Stomach (tissue), 9 donors: Measurements from ENCODE around the gene DEPDC7. TPM values are rescaled to one million over a fixed set of nuclear protein-coding genes. Genes with fewer than 3 reads are reported as not detected.

Experiments used
- DNase-seq, 2 donors: peaks; one replicate each; pipeline versions ENCODE4 v3.0.0 to v3.0.0-alpha.2; 2013 to 2019
- H3K27ac ChIP-seq, 5 donors: fragments of 200-600 bp in 4 of 5; sonication (generic) in 4 of 5; one replicate each; pipeline ENCODE4 v1.5.1; 2013 to 2019; ENCODE audit warnings: mild to moderate bottlenecking in 1 of 5, moderate library complexity in 1 of 5
- H3K27me3 ChIP-seq, 3 donors: fragments of 200-600 bp; sonication (generic); one replicate each; pipeline ENCODE4 v1.5.1; 2017 to 2019; ENCODE audit warnings: mixed run types in 1 of 3
- H3K36me3 ChIP-seq, 4 donors: fragments of 200-600 bp; sonication (generic); 1 replicate in 3 of 4; 2 replicates in 1 of 4; pipeline ENCODE4 v1.5.1; 2016 to 2019
- H3K4me1 ChIP-seq, 4 donors: fragments of 200-600 bp; sonication (generic); one replicate each; pipeline ENCODE4 v1.5.1; 2016 to 2019
- H3K4me3 ChIP-seq, 4 donors: fragments of 200-600 bp; sonication (generic) in 3 of 4; one replicate each; pipeline ENCODE4 v1.5.1; 2016 to 2019; ENCODE audit warnings: mild to moderate bottlenecking in 1 of 4
- H3K9me3 ChIP-seq, 4 donors: fragments of 200-600 bp; sonication (generic); one replicate each; pipeline ENCODE4 v1.5.1; 2016 to 2019
- CTCF ChIP-seq, 7 experiments: fragments of 450-650 bp in 4 of 7; fragments of 200-600 bp in 3 of 7; sonication (generic) in 3 of 7; IDR thresholded peaks; one replicate each; pipeline ENCODE4 v1.5.1; 2016 to 2019; ENCODE audit warnings: antibody characterized with exemption in 7 of 7, control low read depth in 2 of 7, mild to moderate bottlenecking in 1 of 7
- EP300 ChIP-seq: sonication (generic); formaldehyde crosslinking; IDR thresholded peaks from one replicate; pipeline ENCODE4 v1.6.1; 2017; ENCODE audit warnings: antibody characterized with exemption
- POLR2A ChIP-seq, 4 donors: fragments of 450-650 bp; IDR thresholded peaks; one replicate each; pipeline ENCODE4 v1.6.1; 2016; ENCODE audit warnings: antibody characterized with exemption in 4 of 4, control low read depth in 2 of 4, mild to moderate bottlenecking in 1 of 4, moderate library complexity in 1 of 4
- POLR2AphosphoS5 ChIP-seq, 3 donors: sonication (generic); formaldehyde crosslinking; IDR thresholded peaks; one replicate each; pipeline ENCODE4 v1.6.1; 2016; ENCODE audit warnings: antibody characterized with exemption in 3 of 3
- WGBS, 5 donors: extraction: QIAGEN DNeasy Blood & Tissue Kit in 3 of 5; methylation state at CpG; one replicate each; pipeline versions ENCODE4 v1.1.5 to v1.1.7; 2013 to 2018; 5-methylcytosine and 5-hydroxymethylcytosine counted together
- intact Hi-C: fragments of 100-400 bp; cut with DNase I; formaldehyde crosslinking; loops from one replicate; pipeline ENCODE4 v1.15.1; 2023; ENCODE audit warnings: low total_unique reads
- polyA plus RNA-seq, 3 donors: library from polyadenylated mRNA; stranded (reverse); fragments of 200-250 nt; gene quantifications; one replicate each; pipeline ENCODE4 v1.2.3, GENCODE V29; 2013
- small RNA-seq, 4 donors: library from RNA; depleted of rRNA; stranded (forward); fragments of <200 nt; gene quantifications; one replicate each; pipeline ENCODE3, GENCODE V24; 2016
- total RNA-seq, 5 donors: library from RNA; depleted of rRNA; stranded (reverse); fragments of >200 nt; gene quantifications; one replicate each; pipeline versions ENCODE4 v1.1.0 to v1.2.3, GENCODE V29; 2014 to 2016
- donor health status: healthy with polysubstance abuse.
- donor health status: Bipolar disorder and iron deficiency.
- donor health status: healthy.

The DEPDC7 gene
- total and polyA plus RNA-seq, 8 donors: 1.2 to 17.9 (median 2.5) TPM

GRCh38 chr11:33072465-33072864, 56.8 kb downstream of the DEPDC7 start:
- intact Hi-C loops: no loop called here
- DNase-seq: no peak
- 87 to 95% (median 92%) methylated on average over 8 of the region's 8 CpGs for WGBS, 5 donors
- no peak for TF ChIP-seq POLR2A (IDR thresholded peaks at IDR 0.05)
- TF ChIP-seq CTCF (IDR thresholded peaks at IDR 0.05): no peak
- no peak for TF ChIP-seq POLR2AphosphoS5 (IDR thresholded peaks at IDR 0.05)
- TF ChIP-seq EP300: no peak
- no peak overlapping the region for H3K27ac ChIP-seq
- no peaks in the 10 kb centered on the region for H3K4me1 ChIP-seq
- peaks cover 44 to 100% (median 98%) of the 10 kb centered on the region in 4 donors for H3K36me3 ChIP-seq
- no peaks in the 10 kb centered on the region for H3K9me3 ChIP-seq
- H3K27me3 ChIP-seq: no peaks in the 10 kb centered on the region
- no peak overlapping the region for H3K4me3 ChIP-seq

Small RNAs within 50 kb of the gene (small RNA-seq; reads per million reads assigned to genes)
- 0 reads per million in 4 donors for gene RF00019

Other genes with a start within 250 kb of the DEPDC7 start
- under 1 TPM in 1 of 5 donors, not detected in 4; 0.37 TPM for gene CCDC73, start 221.2 kb upstream of the DEPDC7 start, total RNA-seq
- gene CCDC73, start 221.2 kb upstream of the DEPDC7 start, polyA plus RNA-seq: not detected
- gene PRRG4, start 186.0 kb upstream of the DEPDC7 start, total RNA-seq: 1 to 10 TPM in 4 of 5 donors, under 1 TPM in 1; under 0.01 to 8.4 (median 4.9) TPM
- 1 to 10 TPM; 1.9 to 9.0 (median 3.7) TPM for gene PRRG4, start 186.0 kb upstream of the DEPDC7 start, polyA plus RNA-seq
- gene QSER1, start 123.1 kb upstream of the DEPDC7 start, total RNA-seq: 10 to 100 TPM in 4 of 5 donors, 1 to 10 TPM in 1; 8.4 to 51.3 (median 37.8) TPM
- gene QSER1, start 123.1 kb upstream of the DEPDC7 start, polyA plus RNA-seq: 1 to 10 TPM; 2.6 to 3.5 (median 3.5) TPM
- gene TCP11L1, start 23.7 kb downstream of the DEPDC7 start, total RNA-seq: 10 to 100 TPM; 18.7 to 46.1 (median 30.8) TPM
- gene TCP11L1, start 23.7 kb downstream of the DEPDC7 start, polyA plus RNA-seq: 1 to 10 TPM; 2.5 to 4.4 (median 2.7) TPM
- gene CSTF3, start 145.6 kb downstream of the DEPDC7 start, total RNA-seq: 10 to 100 TPM in 3 of 5 donors, 1 to 10 TPM in 2; 1.8 to 47.9 (median 10.7) TPM
- gene CSTF3, start 145.6 kb downstream of the DEPDC7 start, polyA plus RNA-seq: 10 to 100 TPM in 2 of 3 donors, 1 to 10 TPM in 1; 9.2 to 25.0 (median 13.9) TPM
- 100 to 1,000 TPM in 3 of 5 donors, 10 to 100 TPM in 2; 41.4 to 222 (median 113) TPM for gene HIPK3, start 241.5 kb downstream of the DEPDC7 start, total RNA-seq
- 10 to 100 TPM; 10.6 to 19.1 (median 18.4) TPM for gene HIPK3, start 241.5 kb downstream of the DEPDC7 start, polyA plus RNA-seq